HEK293 (cell line): ENCODE results near the gene MAGI2.

Source experiments
- CTCF ChIA-PET: fragments of 350-600 bp; formaldehyde crosslinking; extraction: SDS; loops from one replicate; lab custom pipeline; 2021; ENCODE audit warnings: antibody characterized with exemption; lab: Yijun Ruan, JAX
- POLR2A ChIA-PET: fragments of 300-600 bp; formaldehyde crosslinking; extraction: SDS; loops from one replicate; lab custom pipeline; 2020; ENCODE audit warnings: antibody characterized with exemption, inconsistent platforms; lab: Yijun Ruan, JAX
- H3K27ac ChIP-seq: fragments of 200-500 bp; sonication (Bioruptor generic); 2 replicates; pipeline ENCODE4 v1.5.1; 2014; ENCODE audit warnings: low read depth, low read length, control low read depth, inconsistent platforms; ENCODE audit errors: extremely low read depth
- H3K36me3 ChIP-seq, 2 experiments: fragments of 200-500 bp in 1 of 2; sonication (Bioruptor generic) in 1 of 2; 1 replicate in 1 of 2; 2 replicates in 1 of 2; pipeline ENCODE4 v1.5.1; 2014 to 2017; ENCODE audit warnings: inconsistent platforms in 2 of 2, low read length in 2 of 2; ENCODE audit not compliant: control insufficient read depth in 2 of 2, insufficient read depth in 1 of 2
- H3K4me1 ChIP-seq: fragments of 200-500 bp; sonication (Bioruptor generic); 2 replicates; pipeline ENCODE4 v1.5.1; 2014; ENCODE audit warnings: mild to moderate bottlenecking, low read length, inconsistent platforms; ENCODE audit not compliant: control insufficient read depth, insufficient read depth
- H3K4me3 ChIP-seq: 2 replicates; pipeline ENCODE4 v1.5.1; 2011; ENCODE audit warnings: low read depth, mild to moderate bottlenecking, control low read depth, low read length, moderate library complexity
- H3K9me3 ChIP-seq: fragments of 200-500 bp; sonication (Bioruptor generic); 2 replicates; pipeline ENCODE4 v1.5.1; 2014; ENCODE audit warnings: low read depth, low read length, inconsistent platforms; ENCODE audit not compliant: control insufficient read depth, insufficient read depth
- FEZF1 ChIP-seq: fragments of 450-650 bp; formaldehyde crosslinking; IDR thresholded peaks from 2 replicates; pipeline ENCODE4 v1.5.1; 2016; ENCODE audit warnings: missing biosample characterization, missing genetic modification characterization
- GLIS1 ChIP-seq: fragments of 450-650 bp; formaldehyde crosslinking; IDR thresholded peaks from 2 replicates; pipeline ENCODE4 v1.5.1; 2016; ENCODE audit warnings: missing biosample characterization, missing genetic modification characterization
- OSR2 ChIP-seq: fragments of 450-650 bp; formaldehyde crosslinking; IDR thresholded peaks from 2 replicates; pipeline ENCODE4 v1.5.1; 2016; ENCODE audit warnings: missing biosample characterization, missing genetic modification characterization
- SCRT2 ChIP-seq: fragments of 450-650 bp; formaldehyde crosslinking; IDR thresholded peaks from 2 replicates; pipeline ENCODE4 v1.5.1; 2016; ENCODE audit warnings: missing biosample characterization, missing genetic modification characterization
- SP7 ChIP-seq: fragments of 450-650 bp; formaldehyde crosslinking; IDR thresholded peaks from 2 replicates; pipeline ENCODE4 v1.5.1; 2016; ENCODE audit warnings: missing biosample characterization, missing genetic modification characterization
- WT1 ChIP-seq: fragments of 450-650 bp; formaldehyde crosslinking; IDR thresholded peaks from 2 replicates; pipeline ENCODE4 v1.5.1; 2016; ENCODE audit warnings: missing biosample characterization, missing genetic modification characterization
- ZBTB17 ChIP-seq: fragments of 450-650 bp; formaldehyde crosslinking; IDR thresholded peaks from 2 replicates; pipeline ENCODE4 v1.5.1; 2016; ENCODE audit warnings: missing biosample characterization, missing genetic modification characterization
- ZBTB20 ChIP-seq: fragments of 450-650 bp; formaldehyde crosslinking; IDR thresholded peaks from 2 replicates; pipeline ENCODE4 v1.5.1; 2016; ENCODE audit warnings: missing biosample characterization, missing genetic modification characterization
- ZIC2 ChIP-seq: fragments of 450-650 bp; formaldehyde crosslinking; IDR thresholded peaks from 2 replicates; pipeline ENCODE4 v1.5.1; 2016; ENCODE audit warnings: missing biosample characterization, missing genetic modification characterization
- ZNF10 ChIP-seq: fragments of 450-650 bp; formaldehyde crosslinking; IDR thresholded peaks from 2 replicates; pipeline ENCODE4 v1.5.1; 2017; ENCODE audit warnings: missing biosample characterization, missing genetic modification characterization
- ZNF366 ChIP-seq: fragments of 450-650 bp; formaldehyde crosslinking; conservative IDR thresholded peaks from 2 replicates; pipeline ENCODE4 v1.5.1; 2016; ENCODE audit warnings: missing biosample characterization, missing genetic modification characterization
- ZNF394 ChIP-seq: fragments of 450-650 bp; formaldehyde crosslinking; IDR thresholded peaks from 2 replicates; pipeline ENCODE4 v1.5.1; 2016; ENCODE audit warnings: missing biosample characterization, missing genetic modification characterization, mild to moderate bottlenecking, moderate library complexity, borderline replicate concordance
- ZNF48 ChIP-seq: fragments of 450-650 bp; formaldehyde crosslinking; IDR thresholded peaks from 2 replicates; pipeline ENCODE4 v1.5.1; 2016; ENCODE audit warnings: missing biosample characterization, missing genetic modification characterization
- ZNF629 ChIP-seq: fragments of 450-650 bp; formaldehyde crosslinking; IDR thresholded peaks from 2 replicates; pipeline ENCODE4 v1.5.1; 2017; ENCODE audit warnings: missing biosample characterization, missing genetic modification characterization
- ZSCAN16 ChIP-seq: fragments of 450-650 bp; formaldehyde crosslinking; IDR thresholded peaks from 2 replicates; pipeline ENCODE4 v1.5.1; 2016; ENCODE audit warnings: missing biosample characterization, missing genetic modification characterization
- TF ChIP-seq, protein P1 (sequence below): fragments of 450-650 bp; formaldehyde crosslinking; IDR thresholded peaks from 2 replicates; pipeline ENCODE4 v1.5.1; 2016; ENCODE audit warnings: missing biosample characterization, missing genetic modification characterization
- TF ChIP-seq, protein P2 (sequence below): fragments of 450-650 bp; formaldehyde crosslinking; IDR thresholded peaks from 2 replicates; pipeline ENCODE4 v1.5.1; 2017; ENCODE audit warnings: missing biosample characterization, missing genetic modification characterization
- TF ChIP-seq, protein P3 (sequence below): fragments of 450-650 bp; IDR thresholded peaks from 2 replicates; pipeline ENCODE4 v1.5.1; 2018; ENCODE audit warnings: missing biosample characterization, mild to moderate bottlenecking, missing genetic modification characterization
- TF ChIP-seq, protein P4 (sequence below): fragments of 450-650 bp; formaldehyde crosslinking; IDR thresholded peaks from 2 replicates; pipeline ENCODE4 v1.5.1; 2016; ENCODE audit warnings: missing biosample characterization, missing genetic modification characterization, low read depth
- TF ChIP-seq, protein P5 (sequence below): fragments of 450-650 bp; formaldehyde crosslinking; IDR thresholded peaks from 2 replicates; pipeline ENCODE4 v1.5.1; 2016; ENCODE audit warnings: missing biosample characterization, missing genetic modification characterization

MAGI2 gene

DNA sequence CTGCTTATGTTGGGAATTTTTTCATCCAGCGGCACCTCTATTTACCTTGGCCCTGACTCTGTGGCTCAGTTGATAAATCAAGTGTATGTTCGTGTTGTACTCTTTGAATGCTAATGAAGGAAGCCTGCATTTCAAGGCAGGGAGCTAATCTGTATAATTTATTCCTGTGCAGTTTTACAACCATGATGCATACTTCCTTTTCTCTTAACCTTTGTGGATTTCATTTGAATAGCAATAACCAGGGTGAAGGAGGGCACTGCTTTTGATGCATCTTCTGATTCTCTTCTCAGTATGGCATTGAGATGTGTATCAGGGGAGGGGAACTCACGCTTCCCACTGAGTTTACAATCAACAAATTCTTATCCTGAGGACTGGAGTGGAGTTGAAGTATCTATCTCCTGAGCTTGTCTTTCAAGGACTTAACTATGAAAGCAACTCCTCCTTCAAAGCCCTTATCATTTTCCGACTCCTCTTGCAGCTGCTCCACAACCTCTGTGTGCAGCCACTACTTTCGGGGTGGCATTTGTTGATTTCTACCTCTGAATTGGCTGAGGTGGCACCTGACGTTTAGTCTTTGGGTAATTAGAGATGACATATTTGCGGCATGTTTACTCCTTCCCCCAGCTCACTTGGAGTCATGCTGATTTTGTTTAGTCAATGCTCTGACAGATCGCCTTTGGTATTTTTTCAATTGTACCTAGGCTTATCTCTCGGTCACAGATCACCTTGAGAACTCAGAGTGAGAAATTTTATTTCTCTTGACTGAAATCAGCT lies 1379.7 kb downstream of the MAGI2 start:
- CTCF ChIA-PET, result interaction anchor here (0.6 to 0.8 kb wide), 3 partner anchors 9 to 420 kb away, joined by 3 to 7 read pairs (median 3); no protein-coding TSS in a partner anchor
- Histone ChIP-seq H3K36me3 (no peaks in the 10 kb centered on the region), H3K4me3 (no peak overlapping the region), H3K4me1 (peaks cover 12% of the 10 kb centered on the region), H3K27ac (no peak overlapping the region), H3K9me3 (no peaks in the 10 kb centered on the region)
- POLR2A ChIA-PET, result no interaction called here
- TF ChIP-seq FEZF1 (tag by site-specific recombination) (peak; percentile 77), ZNF394 (0 out of 2 replicates have a peak, but pooled peaks have one; percentile 16), ZBTB17 (peak; percentile 52), ZNF366 (tag by site-specific recombination) (0 out of 2 replicates have a peak, but pooled peaks have one; percentile 23), ZBTB20 (peak; percentile 73), ZSCAN16 (no peak), SCRT2 (tag by site-specific recombination) (0 out of 2 replicates have a peak, but pooled peaks have one; percentile 17), GLIS1 (0 out of 2 replicates have a peak, but pooled peaks have one; percentile 25), SP7 (tag by site-specific recombination) (peak; percentile 60; the same call in 1 of the 2 replicates), OSR2 (peak; percentile 23; the same call in 1 of the 2 replicates), WT1 (tag by site-specific recombination) (peak; percentile 77), ZNF10 (0 out of 2 replicates have a peak, but pooled peaks have one; percentile 26), ZNF48 (tag by site-specific recombination) (no peak), ZIC2 (0 out of 2 replicates have a peak, but pooled peaks have one; percentile 10), ZNF629 (tag by site-specific recombination) (peak; percentile 40; the same call in 1 of the 2 replicates)
- TF ChIP-seq, protein P1, sequence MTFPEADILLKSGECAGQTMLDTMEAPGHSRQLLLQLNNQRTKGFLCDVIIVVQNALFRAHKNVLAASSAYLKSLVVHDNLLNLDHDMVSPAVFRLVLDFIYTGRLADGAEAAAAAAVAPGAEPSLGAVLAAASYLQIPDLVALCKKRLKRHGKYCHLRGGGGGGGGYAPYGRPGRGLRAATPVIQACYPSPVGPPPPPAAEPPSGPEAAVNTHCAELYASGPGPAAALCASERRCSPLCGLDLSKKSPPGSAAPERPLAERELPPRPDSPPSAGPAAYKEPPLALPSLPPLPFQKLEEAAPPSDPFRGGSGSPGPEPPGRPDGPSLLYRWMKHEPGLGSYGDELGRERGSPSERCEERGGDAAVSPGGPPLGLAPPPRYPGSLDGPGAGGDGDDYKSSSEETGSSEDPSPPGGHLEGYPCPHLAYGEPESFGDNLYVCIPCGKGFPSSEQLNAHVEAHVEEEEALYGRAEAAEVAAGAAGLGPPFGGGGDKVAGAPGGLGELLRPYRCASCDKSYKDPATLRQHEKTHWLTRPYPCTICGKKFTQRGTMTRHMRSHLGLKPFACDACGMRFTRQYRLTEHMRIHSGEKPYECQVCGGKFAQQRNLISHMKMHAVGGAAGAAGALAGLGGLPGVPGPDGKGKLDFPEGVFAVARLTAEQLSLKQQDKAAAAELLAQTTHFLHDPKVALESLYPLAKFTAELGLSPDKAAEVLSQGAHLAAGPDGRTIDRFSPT, result 0 out of 2 replicates have a peak, but pooled peaks have one; percentile 37
- TF ChIP-seq, protein P2, sequence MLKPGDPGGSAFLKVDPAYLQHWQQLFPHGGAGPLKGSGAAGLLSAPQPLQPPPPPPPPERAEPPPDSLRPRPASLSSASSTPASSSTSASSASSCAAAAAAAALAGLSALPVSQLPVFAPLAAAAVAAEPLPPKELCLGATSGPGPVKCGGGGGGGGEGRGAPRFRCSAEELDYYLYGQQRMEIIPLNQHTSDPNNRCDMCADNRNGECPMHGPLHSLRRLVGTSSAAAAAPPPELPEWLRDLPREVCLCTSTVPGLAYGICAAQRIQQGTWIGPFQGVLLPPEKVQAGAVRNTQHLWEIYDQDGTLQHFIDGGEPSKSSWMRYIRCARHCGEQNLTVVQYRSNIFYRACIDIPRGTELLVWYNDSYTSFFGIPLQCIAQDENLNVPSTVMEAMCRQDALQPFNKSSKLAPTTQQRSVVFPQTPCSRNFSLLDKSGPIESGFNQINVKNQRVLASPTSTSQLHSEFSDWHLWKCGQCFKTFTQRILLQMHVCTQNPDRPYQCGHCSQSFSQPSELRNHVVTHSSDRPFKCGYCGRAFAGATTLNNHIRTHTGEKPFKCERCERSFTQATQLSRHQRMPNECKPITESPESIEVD (tag by site-specific recombination), result 0 out of 2 replicates have a peak, but pooled peaks have one; percentile 11
- TF ChIP-seq, protein P3, sequence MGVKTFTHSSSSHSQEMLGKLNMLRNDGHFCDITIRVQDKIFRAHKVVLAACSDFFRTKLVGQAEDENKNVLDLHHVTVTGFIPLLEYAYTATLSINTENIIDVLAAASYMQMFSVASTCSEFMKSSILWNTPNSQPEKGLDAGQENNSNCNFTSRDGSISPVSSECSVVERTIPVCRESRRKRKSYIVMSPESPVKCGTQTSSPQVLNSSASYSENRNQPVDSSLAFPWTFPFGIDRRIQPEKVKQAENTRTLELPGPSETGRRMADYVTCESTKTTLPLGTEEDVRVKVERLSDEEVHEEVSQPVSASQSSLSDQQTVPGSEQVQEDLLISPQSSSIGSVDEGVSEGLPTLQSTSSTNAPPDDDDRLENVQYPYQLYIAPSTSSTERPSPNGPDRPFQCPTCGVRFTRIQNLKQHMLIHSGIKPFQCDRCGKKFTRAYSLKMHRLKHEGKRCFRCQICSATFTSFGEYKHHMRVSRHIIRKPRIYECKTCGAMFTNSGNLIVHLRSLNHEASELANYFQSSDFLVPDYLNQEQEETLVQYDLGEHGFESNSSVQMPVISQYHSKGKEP, result peak; percentile 42; the same call in 1 of the 2 replicates
- TF ChIP-seq, protein P4, sequence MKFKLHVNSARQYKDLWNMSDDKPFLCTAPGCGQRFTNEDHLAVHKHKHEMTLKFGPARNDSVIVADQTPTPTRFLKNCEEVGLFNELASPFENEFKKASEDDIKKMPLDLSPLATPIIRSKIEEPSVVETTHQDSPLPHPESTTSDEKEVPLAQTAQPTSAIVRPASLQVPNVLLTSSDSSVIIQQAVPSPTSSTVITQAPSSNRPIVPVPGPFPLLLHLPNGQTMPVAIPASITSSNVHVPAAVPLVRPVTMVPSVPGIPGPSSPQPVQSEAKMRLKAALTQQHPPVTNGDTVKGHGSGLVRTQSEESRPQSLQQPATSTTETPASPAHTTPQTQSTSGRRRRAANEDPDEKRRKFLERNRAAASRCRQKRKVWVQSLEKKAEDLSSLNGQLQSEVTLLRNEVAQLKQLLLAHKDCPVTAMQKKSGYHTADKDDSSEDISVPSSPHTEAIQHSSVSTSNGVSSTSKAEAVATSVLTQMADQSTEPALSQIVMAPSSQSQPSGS, result no peak
- TF ChIP-seq, protein P5, sequence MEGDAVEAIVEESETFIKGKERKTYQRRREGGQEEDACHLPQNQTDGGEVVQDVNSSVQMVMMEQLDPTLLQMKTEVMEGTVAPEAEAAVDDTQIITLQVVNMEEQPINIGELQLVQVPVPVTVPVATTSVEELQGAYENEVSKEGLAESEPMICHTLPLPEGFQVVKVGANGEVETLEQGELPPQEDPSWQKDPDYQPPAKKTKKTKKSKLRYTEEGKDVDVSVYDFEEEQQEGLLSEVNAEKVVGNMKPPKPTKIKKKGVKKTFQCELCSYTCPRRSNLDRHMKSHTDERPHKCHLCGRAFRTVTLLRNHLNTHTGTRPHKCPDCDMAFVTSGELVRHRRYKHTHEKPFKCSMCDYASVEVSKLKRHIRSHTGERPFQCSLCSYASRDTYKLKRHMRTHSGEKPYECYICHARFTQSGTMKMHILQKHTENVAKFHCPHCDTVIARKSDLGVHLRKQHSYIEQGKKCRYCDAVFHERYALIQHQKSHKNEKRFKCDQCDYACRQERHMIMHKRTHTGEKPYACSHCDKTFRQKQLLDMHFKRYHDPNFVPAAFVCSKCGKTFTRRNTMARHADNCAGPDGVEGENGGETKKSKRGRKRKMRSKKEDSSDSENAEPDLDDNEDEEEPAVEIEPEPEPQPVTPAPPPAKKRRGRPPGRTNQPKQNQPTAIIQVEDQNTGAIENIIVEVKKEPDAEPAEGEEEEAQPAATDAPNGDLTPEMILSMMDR (tag by site-specific recombination), result no peak
